ENCODE data around the gene PRUNE2.

Gene PRUNE2

DNA sequence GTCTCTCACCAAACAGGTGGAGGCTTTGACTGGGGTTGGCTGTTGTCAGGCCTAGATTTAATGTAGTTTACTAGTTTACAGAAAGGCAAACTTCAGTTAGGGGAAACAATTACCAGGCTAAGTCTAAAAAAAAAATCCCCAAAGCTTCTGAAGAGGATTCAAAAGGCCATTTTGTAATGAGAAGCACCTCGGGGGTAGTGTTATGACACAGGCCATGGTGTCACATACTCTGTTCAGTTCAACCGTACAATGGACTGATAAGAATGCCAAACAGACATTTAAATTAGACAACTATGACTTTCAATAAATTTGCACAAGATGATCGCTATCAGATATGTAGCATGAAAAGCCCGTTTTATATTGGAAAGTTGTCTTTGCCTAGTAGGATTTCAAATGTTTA lies 261.7 kb downstream of the PRUNE2 start:
- H2AK5ac ChIP-seq (ENCODE audit: low read length, severe bottlenecking) = no peak overlapping the region
- H2AFZ ChIP-seq (ENCODE audit: low read depth, low read length) = no peak overlapping the region
- H3K14ac ChIP-seq (ENCODE audit: low read length in 2 of 2) = no peak overlapping the region
- no peak overlapping the region for H3K27ac ChIP-seq (ENCODE audit: low read length, poor library complexity, severe bottlenecking)
- no peak overlapping the region for H2BK12ac ChIP-seq (ENCODE audit: low read length in 2 of 2)
- no peak for DNase-seq
- no peak overlapping the region for H4K91ac ChIP-seq (ENCODE audit: low read length)
- H3K9ac ChIP-seq (ENCODE audit: low read length) = no peak overlapping the region
- H2BK15ac ChIP-seq (ENCODE audit: low read depth, poor library complexity, severe bottlenecking) = no peak overlapping the region
- H3K79me1 ChIP-seq (replicated peaks; ENCODE audit: low read length, poor library complexity, severe bottlenecking) = no peaks in the 10 kb centered on the region
- H3K9me3 ChIP-seq (ENCODE audit: control insufficient read depth, low read length) = no peaks in the 10 kb centered on the region
- H3K23ac ChIP-seq (ENCODE audit: low read length in 2 of 2) = no peak overlapping the region
- H3K4me2 ChIP-seq (ENCODE audit: low read length, poor library complexity, severe bottlenecking) = no peak overlapping the region
- WGBS = 100% methylated on average over 4 of the region's 4 CpGs
- H3K4me1 ChIP-seq (ENCODE audit: control insufficient read depth, insufficient read depth, low read depth, low read length) = no peaks in the 10 kb centered on the region
- H3K4me3 ChIP-seq (ENCODE audit: insufficient read depth in 1 of 2, low read depth in 1 of 2, low read length in 2 of 2) = no peak overlapping the region
- no peak overlapping the region for H4K8ac ChIP-seq (ENCODE audit: low read length)
- no peak overlapping the region for H3K4ac ChIP-seq (ENCODE audit: low read depth in 1 of 2, low read length in 2 of 2)
- H2BK120ac ChIP-seq (ENCODE audit: low read depth, low read length) = no peak overlapping the region
- H3K27me3 ChIP-seq (ENCODE audit: control insufficient read depth in 1 of 2, insufficient read depth in 1 of 2, low read length in 2 of 2) = no peaks in the 10 kb centered on the region
- H2BK5ac ChIP-seq (ENCODE audit: low read depth, low read length, poor library complexity, severe bottlenecking) = no peak overlapping the region
- H3K18ac ChIP-seq (ENCODE audit: low read depth in 1 of 2, low read length in 2 of 2) = no peak overlapping the region
- H3K36me3 ChIP-seq (ENCODE audit: control insufficient read depth in 1 of 2, insufficient read depth in 2 of 2, low read depth in 1 of 2, low read length in 2 of 2) = peaks cover 0 to 76% of the 10 kb centered on the region in 2 experiments

DNA sequence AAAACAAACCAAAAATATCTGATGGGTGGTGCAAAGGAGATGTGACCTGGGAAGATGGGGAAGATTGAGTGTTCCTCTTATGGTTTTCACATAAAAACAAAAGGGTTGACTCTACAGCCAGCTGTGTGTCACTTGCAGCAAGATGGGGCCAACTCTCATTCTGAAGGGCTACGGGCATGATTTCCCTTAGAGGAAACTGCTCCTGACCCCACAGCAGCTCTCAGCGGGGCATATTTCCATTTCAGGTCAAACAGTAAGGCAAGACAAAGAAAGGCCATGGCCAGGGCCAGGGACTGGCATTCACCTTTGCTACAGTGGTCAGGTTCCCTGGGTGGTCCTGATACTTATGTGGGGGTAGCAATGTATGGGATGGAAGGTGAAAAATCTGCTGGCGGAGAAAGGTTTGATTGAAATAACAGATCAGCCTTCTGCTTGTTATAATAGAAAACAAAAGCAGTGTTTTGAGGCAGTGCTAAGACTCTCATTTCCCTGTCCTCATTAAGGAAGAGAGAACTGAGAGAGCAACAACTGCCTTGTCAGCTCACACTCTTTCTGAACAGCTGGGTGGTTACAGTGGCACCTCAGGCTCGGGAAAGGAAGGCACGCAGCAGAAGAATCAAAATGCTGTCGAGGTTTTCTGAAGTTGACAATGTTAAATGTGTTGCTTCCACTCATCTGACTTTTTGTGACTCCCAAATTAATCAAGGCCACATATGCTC lies 262.4 kb downstream of the PRUNE2 start:
- H2BK5ac ChIP-seq (ENCODE audit: low read depth, low read length, poor library complexity, severe bottlenecking) = no peak overlapping the region
- H2BK15ac ChIP-seq (ENCODE audit: low read depth, poor library complexity, severe bottlenecking) = no peak overlapping the region
- no peak overlapping the region for H4K91ac ChIP-seq (ENCODE audit: low read length)
- no peak overlapping the region for H3K14ac ChIP-seq (ENCODE audit: low read length in 2 of 2)
- H3K4me3 ChIP-seq (ENCODE audit: insufficient read depth in 1 of 2, low read depth in 1 of 2, low read length in 2 of 2) = no peak overlapping the region
- H3K79me1 ChIP-seq (replicated peaks; ENCODE audit: low read length, poor library complexity, severe bottlenecking) = no peaks in the 10 kb centered on the region
- no peaks in the 10 kb centered on the region for H3K4me1 ChIP-seq (ENCODE audit: control insufficient read depth, insufficient read depth, low read depth, low read length)
- no peak overlapping the region for H2AK5ac ChIP-seq (ENCODE audit: low read length, severe bottlenecking)
- H2AFZ ChIP-seq (ENCODE audit: low read depth, low read length) = no peak overlapping the region
- H3K23ac ChIP-seq (ENCODE audit: low read length in 2 of 2) = no peak overlapping the region
- H3K9ac ChIP-seq (ENCODE audit: low read length) = no peak overlapping the region
- no peaks in the 10 kb centered on the region for H3K9me3 ChIP-seq (ENCODE audit: control insufficient read depth, low read length)
- peaks cover 0 to 70% of the 10 kb centered on the region in 2 experiments for H3K36me3 ChIP-seq (ENCODE audit: control insufficient read depth in 1 of 2, insufficient read depth in 2 of 2, low read depth in 1 of 2, low read length in 2 of 2)
- no peak overlapping the region for H2BK12ac ChIP-seq (ENCODE audit: low read length in 2 of 2)
- no peak for DNase-seq
- WGBS = 85% methylated on average over 5 of the region's 6 CpGs
- no peak overlapping the region for H2BK120ac ChIP-seq (ENCODE audit: low read depth, low read length)
- no peak overlapping the region for H3K4me2 ChIP-seq (ENCODE audit: low read length, poor library complexity, severe bottlenecking)
- H3K27me3 ChIP-seq (ENCODE audit: control insufficient read depth in 1 of 2, insufficient read depth in 1 of 2, low read length in 2 of 2) = no peaks in the 10 kb centered on the region
- H3K18ac ChIP-seq (ENCODE audit: low read depth in 1 of 2, low read length in 2 of 2) = no peak overlapping the region
- H3K4ac ChIP-seq (ENCODE audit: low read depth in 1 of 2, low read length in 2 of 2) = no peak overlapping the region
- H3K27ac ChIP-seq (ENCODE audit: low read length, poor library complexity, severe bottlenecking) = no peak overlapping the region
- H4K8ac ChIP-seq (ENCODE audit: low read length) = no peak overlapping the region

DNA sequence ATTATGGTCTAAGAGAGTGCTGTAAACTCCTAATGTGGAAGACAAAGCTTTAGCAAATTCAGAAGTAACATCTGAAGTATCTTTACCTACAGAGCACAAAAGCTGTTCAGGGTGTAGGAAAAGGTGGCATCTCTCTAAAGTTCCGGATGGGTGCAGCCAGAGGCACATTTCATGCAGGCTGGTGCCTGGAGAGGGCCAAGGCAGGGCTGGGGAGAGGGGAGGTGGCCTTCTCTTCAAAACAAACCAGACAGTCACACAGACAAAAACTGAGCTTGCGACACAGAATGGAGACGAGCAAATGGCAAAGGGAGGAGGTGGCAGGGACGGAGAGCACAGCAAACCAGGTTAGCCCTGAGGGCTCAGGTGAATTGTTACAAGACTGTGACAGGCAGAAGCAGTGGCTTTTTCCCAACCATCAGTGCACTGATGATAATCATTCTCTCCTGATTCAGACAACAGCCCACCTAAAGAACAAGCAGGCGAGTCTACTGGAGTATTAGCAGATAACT lies 263.2 kb downstream of the PRUNE2 start:
- Histone ChIP-seq H3K27me3 (ENCODE audit: control insufficient read depth in 1 of 2, insufficient read depth in 1 of 2, low read length in 2 of 2) (no peaks in the 10 kb centered on the region), H3K9ac (ENCODE audit: low read length) (no peak overlapping the region), H3K36me3 (ENCODE audit: control insufficient read depth in 1 of 2, insufficient read depth in 2 of 2, low read depth in 1 of 2, low read length in 2 of 2) (peaks cover 0 to 67% of the 10 kb centered on the region in 2 experiments), H2BK120ac (ENCODE audit: low read depth, low read length) (no peak overlapping the region), H3K4ac (ENCODE audit: low read depth in 1 of 2, low read length in 2 of 2) (no peak overlapping the region), H2BK12ac (ENCODE audit: low read length in 2 of 2) (no peak overlapping the region), H2AK5ac (ENCODE audit: low read length, severe bottlenecking) (no peak overlapping the region), H2BK5ac (ENCODE audit: low read depth, low read length, poor library complexity, severe bottlenecking) (no peak overlapping the region), H4K8ac (ENCODE audit: low read length) (no peak overlapping the region), H3K4me3 (ENCODE audit: insufficient read depth in 1 of 2, low read depth in 1 of 2, low read length in 2 of 2) (no peak overlapping the region), H3K14ac (ENCODE audit: low read length in 2 of 2) (no peak overlapping the region), H3K27ac (ENCODE audit: low read length, poor library complexity, severe bottlenecking) (no peak overlapping the region), H2BK15ac (ENCODE audit: low read depth, poor library complexity, severe bottlenecking) (no peak overlapping the region), H3K18ac (ENCODE audit: low read depth in 1 of 2, low read length in 2 of 2) (no peak overlapping the region), H3K4me1 (ENCODE audit: control insufficient read depth, insufficient read depth, low read depth, low read length) (no peaks in the 10 kb centered on the region), H4K91ac (ENCODE audit: low read length) (no peak overlapping the region), H2AFZ (ENCODE audit: low read depth, low read length) (no peak overlapping the region), H3K23ac (ENCODE audit: low read length in 2 of 2) (no peak overlapping the region), H3K9me3 (ENCODE audit: control insufficient read depth, low read length) (no peaks in the 10 kb centered on the region), H3K4me2 (ENCODE audit: low read length, poor library complexity, severe bottlenecking) (no peak overlapping the region), H3K79me1 (replicated peaks; ENCODE audit: low read length, poor library complexity, severe bottlenecking) (no peaks in the 10 kb centered on the region)
- WGBS = 93% methylated on average over 5 of the region's 5 CpGs
- no peak for DNase-seq

DNA sequence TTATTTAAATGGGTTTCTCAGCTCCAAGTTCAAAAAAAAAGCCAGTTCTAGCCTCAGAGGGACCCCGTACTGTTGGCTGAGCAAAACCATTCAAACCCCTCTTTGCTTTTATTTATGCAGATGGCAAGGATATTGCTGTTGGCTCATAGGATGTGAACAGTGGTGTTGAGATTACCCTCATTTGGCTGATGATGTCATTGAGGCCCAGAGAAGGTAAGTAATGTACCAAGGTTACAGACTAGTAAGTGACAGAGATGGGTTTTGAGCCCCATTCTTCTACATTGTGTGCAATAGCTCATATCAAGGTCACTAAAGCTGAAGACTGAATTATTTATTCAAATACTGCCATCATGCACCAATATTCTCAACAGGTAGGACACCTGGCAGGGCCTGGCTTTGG lies 263.8 kb downstream of the PRUNE2 start:
- Histone ChIP-seq H3K79me1 (replicated peaks; ENCODE audit: low read length, poor library complexity, severe bottlenecking) (no peaks in the 10 kb centered on the region), H4K8ac (ENCODE audit: low read length) (no peak overlapping the region), H3K27me3 (ENCODE audit: control insufficient read depth in 1 of 2, insufficient read depth in 1 of 2, low read length in 2 of 2) (no peaks in the 10 kb centered on the region), H3K27ac (ENCODE audit: low read length, poor library complexity, severe bottlenecking) (no peak overlapping the region), H3K23ac (ENCODE audit: low read length in 2 of 2) (no peak overlapping the region), H3K18ac (ENCODE audit: low read depth in 1 of 2, low read length in 2 of 2) (no peak overlapping the region), H3K4me3 (ENCODE audit: insufficient read depth in 1 of 2, low read depth in 1 of 2, low read length in 2 of 2) (no peak overlapping the region), H2BK5ac (ENCODE audit: low read depth, low read length, poor library complexity, severe bottlenecking) (no peak overlapping the region), H2BK120ac (ENCODE audit: low read depth, low read length) (no peak overlapping the region), H3K14ac (ENCODE audit: low read length in 2 of 2) (no peak overlapping the region), H3K9me3 (ENCODE audit: control insufficient read depth, low read length) (no peaks in the 10 kb centered on the region), H3K4ac (ENCODE audit: low read depth in 1 of 2, low read length in 2 of 2) (no peak overlapping the region), H2BK15ac (ENCODE audit: low read depth, poor library complexity, severe bottlenecking) (no peak overlapping the region), H3K4me2 (ENCODE audit: low read length, poor library complexity, severe bottlenecking) (no peak overlapping the region), H4K91ac (ENCODE audit: low read length) (no peak overlapping the region), H2BK12ac (ENCODE audit: low read length in 2 of 2) (no peak overlapping the region), H3K9ac (ENCODE audit: low read length) (no peak overlapping the region), H3K4me1 (ENCODE audit: control insufficient read depth, insufficient read depth, low read depth, low read length) (no peaks in the 10 kb centered on the region), H3K36me3 (ENCODE audit: control insufficient read depth in 1 of 2, insufficient read depth in 2 of 2, low read depth in 1 of 2, low read length in 2 of 2) (peaks cover 0 to 67% of the 10 kb centered on the region in 2 experiments), H2AK5ac (ENCODE audit: low read length, severe bottlenecking) (no peak overlapping the region), H2AFZ (ENCODE audit: low read depth, low read length) (no peak overlapping the region)
- no CpG with 5 or more reads among the region's 1 CpG for WGBS
- no peak for DNase-seq
